Prostate gland (tissue), 2 donors: Measurements from ENCODE around the gene MAD1L1.

ENCODE experiments used
- CTCF ChIP-seq, 4 experiments: fragments of 200-600 bp in 2 of 4; fragments of 450-650 bp in 2 of 4; sonication (generic) in 2 of 4; IDR thresholded peaks; 1 replicate in 3 of 4; 2 replicates in 1 of 4; pipeline ENCODE4 v1.5.1; 2016 to 2019; ENCODE audit warnings: antibody characterized with exemption in 4 of 4, mild to moderate bottlenecking in 2 of 4, moderate library complexity in 2 of 4
- POLR2A ChIP-seq: fragments of 450-650 bp; IDR thresholded peaks from one replicate; pipeline ENCODE4 v1.6.1; 2016; ENCODE audit warnings: antibody characterized with exemption, mild to moderate bottlenecking
- POLR2AphosphoS5 ChIP-seq: sonication (generic); formaldehyde crosslinking; IDR thresholded peaks from one replicate; pipeline ENCODE4 v1.6.1; 2017; ENCODE audit warnings: antibody characterized with exemption

DNA sequence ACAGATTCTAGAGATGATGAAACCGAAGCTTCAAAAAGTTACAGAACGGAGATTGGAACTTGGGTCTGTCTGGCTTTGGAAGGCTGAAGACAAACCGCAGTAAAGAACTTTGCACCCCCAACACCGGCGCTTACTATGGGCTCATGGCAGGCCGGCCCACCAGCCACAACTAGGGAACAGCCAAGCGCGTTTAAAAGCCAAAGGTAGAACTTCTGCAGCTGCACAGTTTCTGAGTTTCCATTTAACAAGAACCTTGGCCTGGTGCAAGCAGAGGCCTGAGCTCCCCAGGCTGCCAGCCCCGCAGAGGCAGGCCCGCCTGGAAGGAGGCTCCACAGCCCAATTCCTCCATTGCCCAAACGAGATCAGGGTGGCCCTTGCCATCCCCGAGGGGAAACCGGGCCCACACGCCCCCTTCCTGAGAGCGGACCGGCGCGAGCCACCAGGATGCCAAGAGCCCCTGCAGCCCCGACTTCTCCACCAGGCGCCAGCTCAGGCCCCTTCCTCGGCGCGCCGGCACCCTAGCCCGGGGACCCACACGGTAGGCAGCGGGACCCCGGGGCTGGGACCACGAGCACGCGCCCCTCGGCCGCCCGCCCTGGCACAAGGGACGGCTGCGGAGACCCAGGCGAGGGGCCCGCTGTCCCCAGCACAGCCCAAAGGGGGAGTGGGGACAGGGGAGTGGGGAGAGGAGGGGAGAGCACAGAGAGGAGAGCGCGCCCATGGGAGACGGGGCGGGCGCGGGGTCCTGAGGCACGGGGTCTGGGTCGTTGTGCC lies 566 bp downstream of the MAD1L1 start:
- TF ChIP-seq CTCF (IDR thresholded peaks at IDR 0.05) (no peak), POLR2A (no peak), POLR2AphosphoS5 (no peak)
